SU-DHL-6 (cell line): ENCODE results near the gene PPIF.

Experiments used
- CTCF ChIP-seq: fragments of 200-600 bp; sonication (generic); IDR thresholded peaks from one replicate; pipeline ENCODE4 v1.5.1; 2017; ENCODE audit warnings: antibody characterized with exemption, mild to moderate bottlenecking, low read length, moderate library complexity; ENCODE audit not compliant: insufficient read depth, poor library complexity, severe bottlenecking
- EZH2phosphoT487 ChIP-seq: fragments of 200-600 bp; sonication (generic), shearing (Covaris generic); conservative IDR thresholded peaks from 2 replicates; pipeline ENCODE4 v1.6.1; 2018; ENCODE audit warnings: mild to moderate bottlenecking, antibody characterized with exemption, low read length, moderate library complexity, mixed read lengths

GRCh38 chr10:79312601-79313187 lies 34.6 kb upstream of the PPIF start:
- TF ChIP-seq CTCF, result no peak
- no peak for TF ChIP-seq EZH2phosphoT487
